IgD-negative memory B cell (primary cell): ENCODE data around the gene TSPAN17. TPM values are rescaled to one million over a fixed set of nuclear protein-coding genes. Genes with fewer than 3 reads are reported as not detected.

Experiments used
- H3K27ac Mint-ChIP-seq, 3 donors: one replicate each; pipeline ENCODE4 v1.8.0; 2020 to 2022; ENCODE audit warnings: mild to moderate bottlenecking in 3 of 3, mixed read lengths in 3 of 3, moderate library complexity in 1 of 3
- H3K27me3 Mint-ChIP-seq: one replicate; pipeline ENCODE4 v1.8.0; 2021; ENCODE audit warnings: mixed read lengths
- H3K36me3 Mint-ChIP-seq: one replicate; pipeline ENCODE4 v1.8.0; 2020; ENCODE audit warnings: mild to moderate bottlenecking, mixed read lengths
- H3K4me1 Mint-ChIP-seq, 3 donors: one replicate each; pipeline ENCODE4 v1.8.0; 2020 to 2022; ENCODE audit warnings: mixed read lengths in 3 of 3, mild to moderate bottlenecking in 1 of 3
- H3K4me3 Mint-ChIP-seq, 4 donors: one replicate each; pipeline ENCODE4 v1.8.0; 2020 to 2022; ENCODE audit warnings: mild to moderate bottlenecking in 4 of 4, mixed read lengths in 4 of 4, moderate library complexity in 3 of 4
- H3K9me3 Mint-ChIP-seq, 3 donors: one replicate each; pipeline ENCODE4 v1.8.0; 2020 to 2021; ENCODE audit warnings: mixed read lengths in 3 of 3, mild to moderate bottlenecking in 1 of 3
- polyA plus RNA-seq: library from polyadenylated mRNA; unstranded; fragments of 300-500 nt; fragmentation: Illumina TruSeq; gene quantifications from one replicate; pipeline ENCODE4 v1.2.3, GENCODE V29; 2021

Gene TSPAN17
- polyA plus RNA-seq, 1 donor from 2014 or later, result 19.5 TPM

DNA sequence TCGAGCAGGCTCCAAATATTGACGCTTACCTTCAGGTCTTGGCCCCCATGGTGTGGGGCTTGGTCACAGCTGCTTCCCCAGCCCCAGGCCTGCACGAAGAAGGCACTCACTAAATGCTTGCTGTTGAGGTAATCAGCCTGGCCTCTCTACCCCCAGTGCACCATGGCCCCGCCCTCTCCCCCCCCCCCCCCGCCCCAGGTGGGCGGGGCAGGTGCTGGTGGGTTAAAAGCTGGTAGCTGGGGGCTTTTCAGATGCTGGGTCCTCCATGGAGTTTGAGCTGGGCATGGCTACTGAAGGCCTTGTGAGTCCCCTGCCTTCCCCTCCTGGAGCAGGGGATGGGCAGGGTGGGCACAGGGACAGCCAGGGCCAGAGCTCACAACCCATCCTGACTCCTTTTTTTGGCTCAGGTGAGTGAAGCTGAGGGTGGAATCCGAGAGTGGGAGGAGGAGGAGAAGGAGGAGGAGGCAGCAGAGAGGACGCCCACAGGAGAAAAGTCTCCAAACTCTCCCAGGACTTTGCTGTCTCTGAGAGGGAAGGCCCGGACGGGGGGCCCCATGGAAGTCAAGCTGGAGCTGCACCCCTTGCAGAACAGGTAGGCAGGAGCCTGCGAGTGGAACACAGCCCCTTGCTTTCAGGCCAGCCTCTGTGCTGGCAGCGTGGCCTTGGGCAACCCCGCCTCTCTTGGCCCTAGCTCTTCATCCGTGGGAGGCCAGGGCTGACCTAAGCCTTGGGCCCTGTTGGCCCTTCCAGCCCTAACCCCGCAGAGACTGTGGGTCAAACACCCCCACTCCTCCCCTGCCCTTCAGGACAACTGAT lies 4.4 kb upstream of the TSPAN17 start:
- Mint-ChIP-seq H3K9me3 (no peaks in the 10 kb centered on the region), H3K4me1 (peaks cover 7 to 12% (median 9%) of the 10 kb centered on the region in 3 donors), H3K4me3 (no peak overlapping the region), H3K36me3 (peaks cover 2% of the 10 kb centered on the region), H3K27ac (no peak overlapping the region), H3K27me3 (peaks cover 5% of the 10 kb centered on the region)

DNA sequence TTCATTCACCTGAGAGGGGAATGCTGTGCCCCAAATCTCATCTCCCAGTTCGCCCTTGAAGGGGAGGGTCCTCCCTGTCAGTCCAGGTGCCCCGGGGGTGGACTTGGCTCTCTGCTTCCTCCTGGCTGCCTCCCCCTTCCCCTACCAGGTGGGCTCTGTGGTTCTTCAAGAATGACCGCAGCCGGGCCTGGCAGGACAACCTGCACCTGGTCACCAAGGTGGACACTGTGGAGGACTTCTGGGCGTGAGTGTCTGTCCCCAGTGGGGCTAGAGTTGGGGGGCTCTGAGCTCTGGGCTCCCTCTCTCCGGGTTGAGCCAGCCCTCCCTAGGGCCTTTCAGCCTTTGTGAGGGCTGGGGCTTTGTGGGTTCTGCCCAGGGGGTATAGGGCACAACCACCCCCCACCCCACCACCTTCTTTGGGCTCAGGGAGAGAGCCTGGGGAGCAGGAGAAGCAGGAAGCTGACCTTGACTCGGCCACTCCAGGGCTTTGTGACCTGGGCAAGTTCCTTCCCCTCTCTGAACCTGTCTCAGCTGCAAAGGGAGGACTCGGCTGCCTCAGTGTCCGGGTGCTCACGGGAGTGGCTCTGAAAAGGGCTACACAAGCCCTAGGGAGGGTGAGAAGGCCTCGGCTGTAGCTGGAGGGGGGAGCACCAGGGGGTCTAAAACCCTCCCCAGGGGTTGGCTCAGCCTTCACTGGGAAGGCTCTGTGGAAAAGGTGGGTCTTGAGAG lies 3.6 kb upstream of the TSPAN17 start:
- no peaks in the 10 kb centered on the region for H3K36me3 Mint-ChIP-seq
- no peak overlapping the region for H3K27ac Mint-ChIP-seq

DNA sequence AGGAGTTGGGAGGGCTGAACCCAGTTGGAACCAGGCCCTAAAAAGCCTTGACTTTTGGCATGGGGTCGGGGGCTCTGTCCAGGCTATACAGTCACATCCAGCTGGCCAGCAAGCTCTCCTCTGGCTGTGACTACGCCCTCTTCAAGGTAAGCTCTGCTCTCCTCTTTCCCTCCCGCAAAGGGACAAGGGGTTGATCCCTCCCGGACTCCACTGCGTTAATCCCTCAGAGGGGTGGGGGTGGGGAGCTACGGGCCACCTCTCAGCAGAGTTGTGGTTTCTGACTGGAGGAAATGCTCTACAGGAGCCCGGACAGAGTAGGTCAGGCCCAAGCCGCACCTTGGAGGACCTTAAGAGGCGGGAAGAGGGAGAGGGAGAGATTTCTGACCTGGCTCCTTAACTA lies 3.0 kb upstream of the TSPAN17 start:
- Mint-ChIP-seq H3K4me1 (peaks cover 9 to 18% (median 12%) of the 10 kb centered on the region in 3 donors), H3K36me3 (no peaks in the 10 kb centered on the region), H3K27ac (no peak overlapping the region), H3K27me3 (peaks cover 2% of the 10 kb centered on the region), H3K4me3 (no peak overlapping the region), H3K9me3 (no peaks in the 10 kb centered on the region)

More for the DNA sequence above, 3.6 kb upstream of the TSPAN17 start:
- Mint-ChIP-seq H3K4me3 (no peak overlapping the region), H3K4me1 (peaks cover 9 to 13% (median 12%) of the 10 kb centered on the region in 3 donors), H3K9me3 (no peaks in the 10 kb centered on the region), H3K27me3 (peaks cover 5% of the 10 kb centered on the region)

DNA sequence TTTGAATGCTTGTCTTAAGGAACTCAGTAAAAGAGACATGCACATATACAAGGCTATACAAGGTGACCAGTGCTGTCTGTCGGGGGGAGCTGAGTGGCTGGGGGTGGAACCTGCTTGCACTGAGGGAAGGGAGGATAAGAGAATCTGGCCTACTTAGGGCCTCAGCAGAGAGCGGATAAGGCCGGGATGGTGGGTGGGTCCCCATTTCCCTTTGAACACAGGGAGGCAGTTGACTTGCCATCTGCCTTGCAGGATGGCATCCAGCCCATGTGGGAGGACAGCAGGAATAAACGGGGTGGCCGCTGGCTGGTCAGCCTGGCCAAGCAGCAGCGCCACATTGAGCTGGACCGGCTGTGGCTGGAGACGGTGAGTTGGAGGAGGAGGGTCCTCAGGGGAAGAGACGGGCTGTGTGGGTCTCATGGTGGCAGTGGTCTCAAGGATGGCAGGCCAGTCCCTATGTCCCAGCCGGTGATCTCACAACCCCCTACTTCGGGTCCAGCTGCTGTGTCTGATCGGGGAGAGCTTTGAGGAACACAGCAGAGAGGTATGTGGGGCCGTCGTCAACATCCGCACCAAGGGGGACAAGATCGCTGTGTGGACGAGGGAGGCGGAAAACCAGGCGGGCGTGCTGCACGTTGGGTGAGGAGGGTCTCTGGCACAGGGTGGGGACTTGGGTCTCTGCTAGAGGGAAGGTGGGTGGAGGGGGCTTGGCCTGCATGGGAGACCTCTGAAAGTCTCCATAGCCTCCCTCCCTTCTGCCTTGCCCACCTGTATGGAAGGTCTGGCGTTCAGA lies 2.2 kb upstream of the TSPAN17 start:
- peaks cover 9 to 20% (median 12%) of the 10 kb centered on the region in 3 donors for H3K4me1 Mint-ChIP-seq
- no peaks in the 10 kb centered on the region for H3K9me3 Mint-ChIP-seq
- peak overlapping the region in 2 of 4 donors; percentile 75 to 87 for H3K4me3 Mint-ChIP-seq
- H3K36me3 Mint-ChIP-seq, result no peaks in the 10 kb centered on the region
- H3K27me3 Mint-ChIP-seq, result peaks cover 2% of the 10 kb centered on the region
- H3K27ac Mint-ChIP-seq, result peak overlapping the region in 1 of 3 donors; percentile 74

DNA sequence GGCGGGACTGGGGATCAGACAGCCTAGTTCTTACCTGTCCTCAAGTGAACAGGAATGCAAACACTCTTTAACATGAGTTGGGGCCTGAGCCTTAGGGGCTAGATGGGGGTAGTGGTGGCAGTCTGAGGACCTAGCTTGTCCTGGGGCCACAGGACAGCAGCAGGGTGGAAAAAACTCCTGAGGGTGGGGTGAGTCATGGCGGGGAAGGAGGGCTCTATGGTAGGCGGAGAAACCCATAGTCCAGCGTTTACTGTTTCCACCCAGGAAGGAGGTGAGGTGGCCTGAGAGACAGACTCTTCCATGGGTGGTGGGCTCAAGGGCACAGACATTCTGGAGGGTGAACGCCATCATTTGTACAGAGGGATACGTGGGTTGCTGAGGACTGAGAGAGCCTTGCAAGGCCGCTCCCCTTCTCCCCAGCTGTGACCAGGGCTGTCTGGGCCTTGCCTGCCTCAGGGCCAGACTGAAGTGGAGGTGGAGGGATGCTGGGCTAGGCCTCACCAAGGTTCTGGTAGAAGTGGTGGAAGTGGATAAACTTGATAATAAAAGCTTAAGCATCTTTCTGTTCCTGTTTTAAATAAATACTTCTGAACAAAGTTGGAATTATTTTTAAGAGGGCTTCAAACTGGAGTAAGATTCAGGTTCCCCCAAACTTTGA lies 1.1 kb upstream of the TSPAN17 start:
- Mint-ChIP-seq H3K4me1 (peaks cover 12 to 20% (median 13%) of the 10 kb centered on the region in 3 donors), H3K36me3 (no peaks in the 10 kb centered on the region), H3K9me3 (no peaks in the 10 kb centered on the region), H3K4me3 (peak overlapping the region; percentile 86 to 97 (median 91)), H3K27ac (peak overlapping the region in 1 of 3 donors; percentile 29), H3K27me3 (peaks cover 2% of the 10 kb centered on the region)

DNA sequence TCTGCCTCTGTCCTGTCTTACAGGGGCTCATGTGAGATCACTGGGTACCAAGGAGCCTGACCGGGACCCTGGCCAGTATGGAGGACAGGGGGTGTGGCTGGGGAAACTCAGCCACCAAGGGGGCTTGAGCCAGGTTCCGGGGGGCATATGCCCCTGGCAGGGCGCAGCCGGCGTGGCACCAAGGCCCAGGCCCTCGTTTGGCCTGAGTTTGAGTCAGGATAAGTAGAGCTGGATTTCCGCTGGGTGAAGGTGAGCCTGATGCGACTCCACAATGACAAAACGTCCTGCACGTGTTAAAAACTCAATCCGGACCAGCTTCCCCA lies 616 bp upstream of the TSPAN17 start:
- peak overlapping the region in 2 of 3 donors; percentile 23 to 29 for H3K27ac Mint-ChIP-seq
- H3K4me1 Mint-ChIP-seq, result peaks cover 12 to 20% (median 17%) of the 10 kb centered on the region in 3 donors
- peaks cover 2% of the 10 kb centered on the region for H3K27me3 Mint-ChIP-seq
- no peaks in the 10 kb centered on the region for H3K9me3 Mint-ChIP-seq
- no peaks in the 10 kb centered on the region for H3K36me3 Mint-ChIP-seq
- peak overlapping the region; percentile 86 to 97 (median 91) for H3K4me3 Mint-ChIP-seq

DNA sequence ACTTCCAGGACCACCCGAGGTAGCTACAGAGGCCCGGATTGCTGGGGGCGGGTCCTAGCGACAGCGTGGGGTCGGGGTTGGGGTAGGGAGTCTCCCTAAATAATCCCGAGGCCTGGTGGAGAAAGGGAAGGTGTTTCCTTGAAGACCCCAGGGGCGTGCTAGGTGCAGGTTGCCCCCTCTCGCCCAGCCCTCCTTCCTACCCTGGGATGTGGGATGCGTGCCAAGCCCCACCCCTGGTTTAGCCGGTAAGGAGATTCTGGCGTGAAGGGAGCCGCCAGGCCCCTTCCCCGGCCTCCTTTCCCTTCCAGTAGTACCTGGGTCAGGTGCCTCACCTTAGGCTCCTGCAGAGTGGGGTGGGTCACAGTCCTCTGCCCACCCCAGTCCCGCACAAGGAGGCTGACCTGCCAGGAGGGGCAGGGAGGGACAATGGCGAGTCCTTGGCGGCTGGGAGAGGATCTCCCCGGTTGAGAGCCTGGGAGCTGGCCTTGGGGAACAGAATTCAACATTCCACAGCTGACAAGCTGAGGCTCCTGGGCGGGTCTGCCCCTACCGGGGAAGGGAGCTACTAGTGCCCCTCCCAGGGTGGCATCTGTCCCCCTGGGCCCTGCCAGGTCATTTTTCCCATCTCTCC lies 674 bp downstream of the TSPAN17 start:
- no peaks in the 10 kb centered on the region for H3K36me3 Mint-ChIP-seq
- H3K4me3 Mint-ChIP-seq, result peak overlapping the region; percentile 81 to 91 (median 86)
- H3K9me3 Mint-ChIP-seq, result no peaks in the 10 kb centered on the region
- peaks cover 13 to 22% (median 21%) of the 10 kb centered on the region in 3 donors for H3K4me1 Mint-ChIP-seq
- H3K27ac Mint-ChIP-seq, result no peak overlapping the region
- H3K27me3 Mint-ChIP-seq, result peaks cover 2% of the 10 kb centered on the region

DNA sequence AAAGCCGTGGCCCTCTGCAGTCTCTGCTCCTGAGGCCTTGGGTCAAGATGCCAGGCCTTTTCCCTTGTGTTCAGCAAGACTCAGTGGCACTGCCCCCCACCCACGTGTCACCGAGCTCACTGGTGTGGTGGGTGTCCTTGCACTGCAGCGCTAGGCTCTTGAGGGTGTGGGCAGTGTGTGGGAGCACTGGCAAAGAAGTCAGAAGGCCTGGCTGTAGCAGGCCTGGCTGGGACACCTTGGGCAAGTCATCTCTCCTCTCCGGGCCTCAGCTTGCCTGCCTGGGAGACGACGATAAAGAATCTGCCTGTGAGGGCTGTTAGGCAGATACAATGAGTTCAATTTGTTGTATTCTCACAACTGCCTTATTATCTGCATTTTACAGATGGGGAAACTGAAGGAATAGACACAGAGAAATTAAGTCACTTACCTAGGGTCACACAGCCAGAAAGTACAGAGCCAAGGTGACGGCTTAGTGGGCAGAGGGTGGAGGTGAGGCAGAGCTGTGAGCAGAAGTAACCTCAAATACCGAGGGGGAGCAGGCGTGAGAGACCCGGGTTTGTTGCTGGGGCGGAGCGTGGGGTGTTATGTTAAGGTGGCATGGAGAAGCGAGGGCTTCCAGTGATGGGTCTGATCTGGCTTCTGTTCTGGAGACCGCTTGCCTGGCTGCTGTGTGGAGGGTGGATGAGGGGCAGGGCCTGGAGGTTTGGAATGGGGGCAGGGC lies 1.4 kb downstream of the TSPAN17 start:
- no peaks in the 10 kb centered on the region for H3K27me3 Mint-ChIP-seq
- H3K36me3 Mint-ChIP-seq, result no peaks in the 10 kb centered on the region
- peak overlapping the region; percentile 51 to 81 (median 65) for H3K4me3 Mint-ChIP-seq
- no peaks in the 10 kb centered on the region for H3K9me3 Mint-ChIP-seq
- peak overlapping the region in 1 of 3 donors; percentile 21 for H3K27ac Mint-ChIP-seq
- peaks cover 19 to 29% (median 28%) of the 10 kb centered on the region in 3 donors for H3K4me1 Mint-ChIP-seq

DNA sequence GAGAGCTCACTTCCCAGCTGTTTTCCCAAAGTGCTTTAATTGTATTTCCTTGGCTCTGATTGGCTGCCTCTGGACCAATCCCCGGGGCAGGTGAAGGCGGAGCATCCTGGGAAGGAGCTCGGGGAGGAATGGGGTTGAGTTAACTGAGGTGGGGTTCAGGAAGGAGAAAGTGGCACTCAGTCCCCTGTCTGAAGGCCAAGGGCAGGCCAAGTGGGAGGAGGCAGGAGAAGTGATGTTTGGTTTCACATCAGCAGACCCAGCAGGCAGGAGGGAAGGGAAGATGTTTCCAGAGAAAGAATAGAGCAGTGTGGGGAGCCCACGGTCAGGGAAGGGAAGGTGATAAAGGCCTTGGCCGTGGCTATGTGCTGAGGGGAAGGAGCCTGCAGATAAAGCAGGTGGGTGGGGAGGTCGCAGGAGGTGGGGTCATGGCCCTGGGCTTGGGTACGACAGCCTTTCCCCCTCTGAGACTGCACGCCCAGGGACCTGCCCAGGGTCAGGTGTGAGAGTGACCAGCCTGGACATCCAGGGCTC lies 3.1 kb downstream of the TSPAN17 start:
- H3K27me3 Mint-ChIP-seq, result no peaks in the 10 kb centered on the region
- no peak overlapping the region for H3K27ac Mint-ChIP-seq
- peak overlapping the region in 2 of 4 donors; percentile 11 to 17 for H3K4me3 Mint-ChIP-seq
- no peaks in the 10 kb centered on the region for H3K9me3 Mint-ChIP-seq
- peaks cover 21 to 31% (median 30%) of the 10 kb centered on the region in 3 donors for H3K4me1 Mint-ChIP-seq
- no peaks in the 10 kb centered on the region for H3K36me3 Mint-ChIP-seq

DNA sequence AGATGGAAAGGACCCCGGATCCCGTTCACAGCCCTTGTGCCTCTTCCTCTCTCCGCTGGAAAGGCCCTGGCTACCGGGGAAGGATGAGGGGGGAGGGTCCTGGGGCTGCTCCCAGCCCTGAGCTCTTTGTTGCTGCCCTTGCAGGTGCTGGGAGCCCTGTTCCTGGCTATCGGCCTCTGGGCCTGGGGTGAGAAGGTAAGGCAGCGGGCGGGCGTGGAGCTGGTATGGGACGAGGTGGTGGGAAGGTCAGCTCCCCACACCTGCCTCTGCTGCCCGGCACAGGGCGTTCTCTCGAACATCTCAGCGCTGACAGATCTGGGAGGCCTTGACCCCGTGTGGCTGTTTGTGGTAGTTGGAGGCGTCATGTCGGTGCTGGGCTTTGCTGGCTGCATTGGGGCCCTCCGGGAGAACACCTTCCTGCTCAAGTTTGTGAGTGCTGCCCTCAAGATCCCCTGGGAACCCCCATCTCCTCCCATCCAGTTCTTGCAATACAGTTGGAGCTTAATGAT lies 4.2 kb downstream of the TSPAN17 start:
- H3K4me3 Mint-ChIP-seq, result peak overlapping the region in 1 of 4 donors; percentile 37
- H3K27ac Mint-ChIP-seq, result no peak overlapping the region
- no peaks in the 10 kb centered on the region for H3K36me3 Mint-ChIP-seq
- H3K9me3 Mint-ChIP-seq, result no peaks in the 10 kb centered on the region
- H3K4me1 Mint-ChIP-seq, result peaks cover 17 to 27% (median 26%) of the 10 kb centered on the region in 3 donors
- no peaks in the 10 kb centered on the region for H3K27me3 Mint-ChIP-seq

DNA sequence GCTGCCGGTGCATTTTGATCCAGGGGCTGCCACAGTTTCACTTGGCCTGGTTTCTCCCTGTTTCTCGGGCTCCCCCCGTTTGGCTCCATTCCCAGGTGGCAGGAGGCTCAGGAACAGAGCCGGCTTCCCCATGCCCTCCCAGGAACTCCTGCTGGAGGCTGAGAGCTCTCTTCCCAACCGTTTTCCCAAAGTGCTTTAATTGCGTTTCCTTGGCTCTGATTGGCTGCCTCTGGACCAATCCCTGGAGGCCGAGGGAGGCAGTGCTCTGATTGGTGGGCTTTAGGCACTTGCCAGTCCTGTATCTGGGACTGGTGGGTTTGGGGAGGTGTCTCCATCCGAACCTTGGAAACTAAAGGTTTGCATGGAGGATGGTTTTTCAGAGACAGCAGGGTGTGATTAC lies 4.9 kb downstream of the TSPAN17 start:
- Mint-ChIP-seq H3K4me1 (peaks cover 11 to 24% (median 22%) of the 10 kb centered on the region in 3 donors), H3K36me3 (no peaks in the 10 kb centered on the region), H3K27me3 (no peaks in the 10 kb centered on the region), H3K27ac (no peak overlapping the region), H3K9me3 (no peaks in the 10 kb centered on the region), H3K4me3 (no peak overlapping the region)

DNA sequence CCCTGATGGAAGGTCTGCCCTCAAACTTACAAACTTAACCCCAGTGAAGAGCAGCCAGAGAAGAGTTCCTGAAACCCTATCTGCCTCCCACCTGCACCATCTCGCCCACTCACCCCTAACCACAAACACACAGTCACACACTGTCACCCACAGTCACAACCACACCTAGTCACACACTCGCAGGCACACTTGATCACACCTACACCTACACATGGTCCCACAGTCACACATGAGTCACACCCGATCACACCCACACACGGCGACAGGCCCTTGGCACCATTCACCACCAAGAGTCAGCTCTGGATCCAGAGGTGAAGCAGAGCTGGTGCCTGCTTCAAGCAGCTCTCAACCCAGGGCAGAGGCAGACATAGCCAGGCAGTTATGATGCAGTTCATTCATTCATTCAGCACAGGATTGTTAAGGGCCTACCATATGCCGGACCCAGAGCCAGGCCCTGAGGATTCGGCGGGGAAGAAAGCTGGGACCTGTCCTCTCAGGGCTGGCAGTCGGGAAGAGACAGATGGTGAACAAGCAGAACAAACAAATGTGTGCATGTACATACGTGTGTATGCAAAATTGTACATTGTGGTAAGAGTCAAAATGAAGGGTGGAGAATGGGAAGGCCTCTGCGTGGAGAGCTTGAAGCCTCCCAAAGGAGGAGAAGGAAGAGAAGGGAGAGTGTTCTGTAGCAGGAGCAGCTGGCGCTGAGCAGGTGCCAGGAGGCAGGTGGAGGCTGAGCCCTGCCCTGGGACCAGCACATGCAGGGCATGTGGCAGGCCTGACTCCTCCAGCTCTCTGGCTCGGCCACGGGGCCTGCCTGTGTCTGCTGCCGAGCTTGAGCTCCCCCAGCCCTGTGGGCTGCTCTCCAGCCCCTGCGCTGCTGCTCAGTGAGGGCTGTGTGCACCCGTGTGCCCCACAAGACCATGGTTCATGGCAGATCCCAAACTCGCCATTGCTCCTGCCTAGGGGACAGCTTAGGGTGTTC lies 6.4 kb downstream of the TSPAN17 start:
- H3K4me3 Mint-ChIP-seq, result peak overlapping the region in 1 of 4 donors; percentile 25
- no peaks in the 10 kb centered on the region for H3K27me3 Mint-ChIP-seq
- H3K27ac Mint-ChIP-seq, result peak overlapping the region in 1 of 3 donors; percentile 2
- no peaks in the 10 kb centered on the region for H3K9me3 Mint-ChIP-seq
- peaks cover 2% of the 10 kb centered on the region for H3K36me3 Mint-ChIP-seq
- peaks cover 12 to 29% (median 27%) of the 10 kb centered on the region in 3 donors for H3K4me1 Mint-ChIP-seq
